ENCODE measurements around the gene KIF2A. TPM values are rescaled to one million over a fixed set of nuclear protein-coding genes. Genes with fewer than 3 reads are reported as not detected.

Gene KIF2A
- total and polyA plus RNA-seq, 2 of the 4 experiments (the other 2 are of a cell fraction), result 23.6 to 37.3 TPM

DNA sequence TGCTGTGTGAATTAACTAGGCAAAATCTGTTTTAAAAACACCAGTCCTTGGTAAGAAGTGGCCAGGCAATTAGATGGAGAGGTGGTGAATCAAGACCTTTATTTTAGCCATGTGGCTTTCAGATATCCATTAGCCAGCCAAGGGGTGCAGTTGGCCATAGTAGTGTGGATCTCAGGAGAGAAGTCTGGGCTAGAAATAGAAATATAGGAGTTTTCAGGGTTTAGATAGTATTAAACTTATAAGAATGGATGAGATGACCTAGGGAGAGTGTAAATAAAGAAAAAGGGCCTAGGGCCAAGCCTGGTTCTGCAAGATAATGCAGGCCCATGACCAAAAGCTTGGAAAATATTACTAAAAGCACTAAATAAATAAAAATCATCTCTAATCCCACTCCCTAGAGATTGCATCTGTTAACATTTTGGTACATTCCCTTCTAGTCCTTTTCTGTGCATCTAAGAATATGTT lies 40.3 kb upstream of the KIF2A start:
- DNase-seq (no peak), ATAC-seq (ENCODE audit: low read depth) (no peak)
- Histone ChIP-seq H3K56ac (ENCODE audit: extremely low read depth, insufficient read depth, low read length) (no peak overlapping the region), H2BK5ac (ENCODE audit: low read depth, low read length, poor library complexity, severe bottlenecking) (no peak overlapping the region), H2AK5ac (ENCODE audit: low read depth, low read length) (no peak overlapping the region), H3K4me3 (ENCODE audit: insufficient read depth, low read depth, low read length) (no peak overlapping the region), H3K4me1 (ENCODE audit: control insufficient read depth, insufficient read depth, low read length) (no peaks in the 10 kb centered on the region), H3K9me3 (ENCODE audit: control insufficient read depth, insufficient read depth, low read length) (no peaks in the 10 kb centered on the region), H4K91ac (ENCODE audit: insufficient read depth, low read depth, low read length) (no peak overlapping the region), H4K20me1 (ENCODE audit: insufficient read depth, low read length) (no peaks in the 10 kb centered on the region), H2AK9ac (replicated peaks; ENCODE audit: low read depth, low read length, poor library complexity) (no peak overlapping the region), H4K8ac (ENCODE audit: low read depth in 2 of 2, low read length in 2 of 2) (no peak overlapping the region), H3K23ac (ENCODE audit: low read depth, low read length) (no peak overlapping the region), H4K5ac (ENCODE audit: low read depth, low read length) (no peak overlapping the region), H2AFZ (replicated peaks; ENCODE audit: low read length, poor library complexity) (no peak overlapping the region), H3K36me3 (ENCODE audit: control insufficient read depth, insufficient read depth, low read length) (no peaks in the 10 kb centered on the region), H3K4ac (ENCODE audit: low read depth, low read length) (no peak overlapping the region), H2BK15ac (ENCODE audit: low read depth, low read length) (no peak overlapping the region), H3K18ac (ENCODE audit: low read depth, low read length) (no peak overlapping the region), H2BK20ac (ENCODE audit: low read depth, low read length) (no peak overlapping the region), H3K79me1 (ENCODE audit: low read depth in 1 of 2, low read length in 2 of 2) (no peaks in the 10 kb centered on the region), H3K9me1 (ENCODE audit: insufficient read depth, low read length) (no peaks in the 10 kb centered on the region), H3K14ac (replicated peaks; ENCODE audit: low read depth, low read length) (no peak overlapping the region), H3K4me2 (ENCODE audit: low read depth, low read length) (no peak overlapping the region), H3K27ac (ENCODE audit: insufficient read depth, low read length) (no peak overlapping the region), H3K27me3 (ENCODE audit: control insufficient read depth, insufficient read depth, low read length) (peaks cover 2% of the 10 kb centered on the region; the same call in 1 of the 2 replicates), H2BK120ac (ENCODE audit: low read depth, low read length) (no peak overlapping the region), H3K9ac (ENCODE audit: low read depth, low read length) (no peak overlapping the region)
- in situ Hi-C loops (cut with MboI; ENCODE audit: low sequenced_read_pairs) (no loop called here), dilution Hi-C loops (cut with HindIII; ENCODE audit: low sequenced_read_pairs, unreplicated experiment) (no loop called here), intact Hi-C loops (cut with micrococcal nuclease) (no loop called here)
- POLR2A ChIA-PET (ENCODE audit: unreplicated experiment), result no interaction called here
- TF ChIP-seq CHD1 (IDR thresholded peaks at IDR 0.05; ENCODE audit: low read depth, low read length) (no peak), POLR2A (IDR thresholded peaks at IDR 0.05; ENCODE audit: low read depth, low read length) (no peak), RFX5 (IDR thresholded peaks at IDR 0.05; ENCODE audit: low read depth, low read length) (no peak), RCOR1 (IDR thresholded peaks at IDR 0.05; ENCODE audit: insufficient replicate concordance, low read length) (no peak), NFE2L2 (IDR thresholded peaks at IDR 0.05; ENCODE audit: low read depth, low read length) (no peak), MAZ (IDR thresholded peaks at IDR 0.05; ENCODE audit: borderline replicate concordance, low read depth, low read length) (no peak), ELK1 (IDR thresholded peaks at IDR 0.05; ENCODE audit: borderline replicate concordance, low read depth, low read length) (no peak), CEBPB (IDR thresholded peaks at IDR 0.05; ENCODE audit: low read depth, low read length) (no peak), FOS (IDR thresholded peaks at IDR 0.05; ENCODE audit: low read depth, low read length) (no peak), SMC3 (IDR thresholded peaks at IDR 0.05; ENCODE audit: low read depth, low read length) (no peak), MAFK (IDR thresholded peaks at IDR 0.05; ENCODE audit: low read depth, low read length) (no peak), RAD21 (IDR thresholded peaks at IDR 0.05; ENCODE audit: low read length) (no peak), BHLHE40 (IDR thresholded peaks at IDR 0.05; ENCODE audit: low read depth, low read length) (no peak), MXI1 (IDR thresholded peaks at IDR 0.05; ENCODE audit: borderline replicate concordance, low read depth, low read length) (no peak), CTCF (conservative IDR thresholded peaks at IDR 0.05; ENCODE audit: low read depth, low read length) (no peak)
- TF ChIP-seq, protein P1, sequence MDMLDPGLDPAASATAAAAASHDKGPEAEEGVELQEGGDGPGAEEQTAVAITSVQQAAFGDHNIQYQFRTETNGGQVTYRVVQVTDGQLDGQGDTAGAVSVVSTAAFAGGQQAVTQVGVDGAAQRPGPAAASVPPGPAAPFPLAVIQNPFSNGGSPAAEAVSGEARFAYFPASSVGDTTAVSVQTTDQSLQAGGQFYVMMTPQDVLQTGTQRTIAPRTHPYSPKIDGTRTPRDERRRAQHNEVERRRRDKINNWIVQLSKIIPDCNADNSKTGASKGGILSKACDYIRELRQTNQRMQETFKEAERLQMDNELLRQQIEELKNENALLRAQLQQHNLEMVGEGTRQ (IDR thresholded peaks at IDR 0.05; ENCODE audit: low read depth, low read length), result no peak
- CTCF ChIA-PET, result no interaction called here
- no TSS peak for BruUV-seq (replicated peaks)

Data from IMR-90 (cell line).